ENCODE results near the gene KCNIP1.

Gene KCNIP1

GRCh38 chr5:170655476-170655875 lies 151.7 kb downstream of the KCNIP1 start:
- no peak for DNase-seq

GRCh38 chr5:170655920-170656319 lies 152.1 kb downstream of the KCNIP1 start:
- no peak for DNase-seq

- DNase-seq: no peak
Observed at GRCh38 chr5:170656346-170656745, 152.5 kb downstream of the KCNIP1 start.

- no peak for DNase-seq
Observed at GRCh38 chr5:170660531-170660930, 156.7 kb downstream of the KCNIP1 start.

- no peak for DNase-seq
Observed at GRCh38 chr5:170662966-170663365, 159.1 kb downstream of the KCNIP1 start.

- no peak for DNase-seq
Observed at GRCh38 chr5:170678811-170679210, 175.0 kb downstream of the KCNIP1 start.

- DNase-seq: peak; percentile 67
Observed at GRCh38 chr5:170681013-170681433, 177.2 kb downstream of the KCNIP1 start.

GRCh38 chr5:170691657-170692056 lies 187.8 kb downstream of the KCNIP1 start:
- DNase-seq: no peak

GRCh38 chr5:170693701-170694100 lies 189.9 kb downstream of the KCNIP1 start:
- DNase-seq: no peak

- no peak for DNase-seq
Observed at GRCh38 chr5:170694911-170695310, 191.1 kb downstream of the KCNIP1 start.

GRCh38 chr5:170697031-170697430 lies 193.2 kb downstream of the KCNIP1 start:
- DNase-seq: no peak

GRCh38 chr5:170700503-170700902 lies 196.7 kb downstream of the KCNIP1 start:
- DNase-seq: no peak

GRCh38 chr5:170701334-170701733 lies 197.5 kb downstream of the KCNIP1 start:
- DNase-seq: no peak

GRCh38 chr5:170704417-170705192 lies 200.8 kb downstream of the KCNIP1 start:
- no peak for DNase-seq

- DNase-seq: no peak
Observed at GRCh38 chr5:170709640-170710039, 205.8 kb downstream of the KCNIP1 start.

GRCh38 chr5:170711300-170711699 lies 207.5 kb downstream of the KCNIP1 start:
- DNase-seq: no peak

GRCh38 chr5:170715141-170715540 lies 211.3 kb downstream of the KCNIP1 start:
- no peak for DNase-seq

GRCh38 chr5:170716396-170716795 lies 212.6 kb downstream of the KCNIP1 start:
- no peak for DNase-seq

- DNase-seq: no peak
Observed at GRCh38 chr5:170719551-170719950, 215.7 kb downstream of the KCNIP1 start.

- no peak for DNase-seq
Observed at GRCh38 chr5:170720179-170720578, 216.4 kb downstream of the KCNIP1 start.

- no peak for DNase-seq
Observed at GRCh38 chr5:170720984-170721383, 217.2 kb downstream of the KCNIP1 start.

GRCh38 chr5:170721681-170722080 lies 217.9 kb downstream of the KCNIP1 start:
- DNase-seq: no peak

- no peak for DNase-seq
Observed at GRCh38 chr5:170722316-170722715, 218.5 kb downstream of the KCNIP1 start.

GRCh38 chr5:170731052-170731451 lies 227.2 kb downstream of the KCNIP1 start:
- no peak for DNase-seq

GRCh38 chr5:170732685-170733084 lies 228.9 kb downstream of the KCNIP1 start:
- no peak for DNase-seq
